Left cardiac atrium (tissue), 4 donors: ENCODE data around the gene ZNF429. TPM values are rescaled to one million over a fixed set of nuclear protein-coding genes. Genes with fewer than 3 reads are reported as not detected.
"Not testable (repeated sequence)": the region's sequence is repeated elsewhere in the genome, so short reads cannot be mapped to it uniquely, and the experiment has no call there.

Experiments used
- ATAC-seq, 2 donors: fragments of 200-7000 bp; cut with Tn5 transposase; one replicate each; pipeline ENCODE4 v1.9.1; 2020; ENCODE audit warnings: mild to moderate bottlenecking in 2 of 2, moderate library complexity in 2 of 2
- DNase-seq: peaks from one replicate; pipeline ENCODE4 v3.0.0-alpha.2; 2020
- intact Hi-C, 2 donors: fragments of 100-400 bp; cut with DNase I; formaldehyde crosslinking; loops; one replicate each; pipeline versions ENCODE4 v1.14.1 to v1.15.1; 2022 to 2023
- total RNA-seq, 2 donors: library from RNA; stranded (reverse); fragmentation: NEBNext Ultra II Directional; extraction: Animal tissue kit (Norgen Biotek cat#: 25700); gene quantifications; one replicate each; pipeline ENCODE4 v1.2.1, GENCODE V29; 2021
- donor health status: DM: no; HTN: yes; CAD: no.
- donor health status: DM: no; HTN: yes; CAD: no; lungs with severe emphysema.
- donor health status: DM: yes; HTN: yes; CAD: no.
- donor health status: Dilated cardiomyopathy.

Gene ZNF429
- total RNA-seq, 2 donors from 2014 or later: 6.2 to 8.7 TPM

DNA sequence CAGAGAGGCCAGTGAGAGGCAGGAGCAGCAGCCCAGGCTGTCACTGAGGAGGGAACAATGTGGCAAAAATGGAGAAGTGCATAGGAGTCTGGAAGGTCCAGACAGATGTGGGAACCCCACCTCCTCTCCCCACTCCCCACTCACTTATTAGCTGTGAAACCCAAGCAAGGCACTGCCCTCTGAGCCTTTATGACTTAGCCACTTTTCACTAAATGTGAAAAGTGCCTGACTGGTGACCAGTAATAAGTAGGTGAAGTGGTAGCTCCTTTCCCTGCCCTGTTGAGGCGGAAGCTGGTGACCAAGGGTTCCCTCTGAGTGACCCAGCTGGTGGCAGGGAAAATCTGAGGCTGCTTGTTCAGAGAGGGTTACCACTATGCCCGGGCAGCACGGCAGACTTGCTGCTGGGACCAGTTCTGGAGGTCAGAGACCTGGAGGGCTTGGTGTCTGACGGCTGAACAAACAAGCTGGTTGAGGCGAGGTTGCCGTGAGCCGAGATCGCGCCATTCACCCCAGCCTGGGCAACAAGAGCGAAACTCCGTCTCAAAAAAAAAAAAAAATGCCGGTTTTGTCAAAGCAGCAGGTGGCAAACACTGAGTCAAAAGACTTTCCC lies 80.0 kb downstream of the ZNF429 start:
- ATAC-seq (no peak), DNase-seq (no peak)
- intact Hi-C loops: no loop called here

DNA sequence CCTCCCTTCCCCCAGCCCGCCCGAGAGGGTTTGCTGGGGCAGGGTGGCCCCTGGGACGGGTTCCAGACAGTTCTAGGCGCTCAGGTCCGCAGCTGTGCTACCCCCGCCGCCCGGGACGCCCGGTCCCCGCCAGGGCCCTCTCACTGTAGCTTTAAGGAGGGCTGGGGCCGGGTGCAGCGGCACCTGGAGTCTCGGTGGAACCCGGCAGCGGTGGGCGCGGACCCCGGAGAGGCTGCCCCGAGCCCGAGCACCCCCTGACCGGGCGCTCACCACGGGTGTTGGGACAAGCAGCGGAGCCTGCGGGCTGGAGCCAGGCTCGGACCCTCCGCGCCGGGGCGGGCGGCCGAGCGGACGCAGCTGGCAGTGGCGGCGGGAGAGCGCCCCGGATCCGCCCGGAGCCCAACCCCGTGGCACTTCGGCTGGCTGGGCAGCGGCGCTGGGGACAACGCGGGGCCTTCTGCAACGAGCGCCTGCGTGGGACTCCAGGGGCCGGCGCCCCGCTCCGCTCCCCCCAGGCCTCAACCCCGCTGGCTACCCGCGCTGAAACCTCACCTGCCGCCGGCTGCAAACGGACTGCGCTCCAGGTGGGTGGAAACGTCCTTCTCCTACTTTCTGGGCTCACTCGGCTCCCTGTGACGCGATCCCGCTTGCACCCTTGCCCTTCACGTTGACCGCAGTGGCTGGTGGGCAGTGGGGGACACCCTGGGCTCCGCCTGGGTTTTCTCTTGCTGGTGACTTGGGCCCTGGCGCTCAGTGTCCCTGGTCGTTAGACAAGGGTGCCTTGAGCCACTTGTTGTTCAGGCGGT lies 81.1 kb downstream of the ZNF429 start:
- intact Hi-C loops: no loop called here
- ATAC-seq: peak; percentile 82 to 88
- no peak for DNase-seq

DNA sequence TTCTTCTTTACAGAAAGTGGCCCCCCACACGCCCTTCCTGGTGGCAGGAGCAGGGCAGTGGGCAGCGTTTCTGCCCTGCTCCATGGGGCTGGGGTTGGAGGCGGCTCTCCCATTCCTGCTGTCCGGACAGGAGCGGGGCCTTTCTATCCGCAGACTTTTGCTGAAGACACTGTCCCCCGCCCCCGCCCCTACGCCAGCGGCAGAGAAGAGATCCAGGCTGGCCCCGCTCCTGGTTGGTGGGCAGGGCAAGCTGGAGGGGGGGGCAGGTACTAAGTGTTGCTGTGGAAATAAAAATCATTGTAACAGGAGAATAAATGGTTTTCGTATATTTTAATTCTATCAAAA lies 81.7 kb downstream of the ZNF429 start:
- peak; percentile 53 to 62 for ATAC-seq
- no peak for DNase-seq
- intact Hi-C loops: no loop called here

DNA sequence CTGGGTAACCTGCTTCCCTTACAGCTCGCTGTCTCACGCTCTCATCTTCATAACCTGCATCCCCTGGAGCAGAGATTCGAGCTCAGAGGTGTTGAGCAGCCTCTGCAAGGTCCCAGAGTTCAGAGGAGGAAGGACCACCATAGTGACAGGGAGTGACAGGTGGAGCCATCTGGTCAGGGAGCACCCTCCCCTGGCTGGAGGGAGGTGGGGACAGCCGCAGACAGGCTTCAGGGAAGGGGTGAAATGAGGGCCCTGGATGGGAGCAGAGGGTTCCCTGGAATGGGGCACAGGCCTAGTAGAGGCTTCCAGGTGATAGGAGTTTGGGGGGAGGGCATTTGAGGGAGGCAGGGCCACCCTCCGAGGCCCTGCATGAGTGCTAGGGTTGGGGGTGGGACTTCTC lies 82.1 kb downstream of the ZNF429 start:
- ATAC-seq: no peak
- DNase-seq: no peak
- intact Hi-C loops: no loop called here

DNA sequence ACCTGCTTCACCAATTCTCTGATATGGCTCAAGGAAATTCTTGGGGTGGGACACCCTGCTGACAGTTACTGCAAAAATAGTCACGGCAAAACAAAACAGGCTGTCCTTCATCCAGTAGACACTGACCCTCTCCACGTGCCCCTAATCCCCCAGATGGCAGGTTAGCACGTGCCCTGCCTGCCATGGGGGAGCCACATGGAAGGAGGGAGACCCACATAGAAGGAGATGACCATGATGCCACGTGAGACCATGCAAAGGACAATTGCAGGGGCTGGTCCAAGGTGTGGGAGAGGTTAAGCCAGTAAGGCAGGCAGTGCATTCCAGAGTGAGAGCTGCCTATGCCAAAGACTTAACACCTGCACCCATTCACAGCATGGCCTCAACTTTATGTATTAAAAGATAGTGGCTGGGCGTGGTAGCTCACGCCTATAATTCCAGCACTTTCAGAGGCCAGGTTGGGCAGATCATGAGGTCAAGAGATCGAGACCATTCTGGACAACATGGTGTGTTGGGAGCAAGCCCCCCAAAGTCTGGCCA lies 82.7 kb downstream of the ZNF429 start:
- intact Hi-C loops: no loop called here
- DNase-seq (no peak), ATAC-seq (no peak)

DNA sequence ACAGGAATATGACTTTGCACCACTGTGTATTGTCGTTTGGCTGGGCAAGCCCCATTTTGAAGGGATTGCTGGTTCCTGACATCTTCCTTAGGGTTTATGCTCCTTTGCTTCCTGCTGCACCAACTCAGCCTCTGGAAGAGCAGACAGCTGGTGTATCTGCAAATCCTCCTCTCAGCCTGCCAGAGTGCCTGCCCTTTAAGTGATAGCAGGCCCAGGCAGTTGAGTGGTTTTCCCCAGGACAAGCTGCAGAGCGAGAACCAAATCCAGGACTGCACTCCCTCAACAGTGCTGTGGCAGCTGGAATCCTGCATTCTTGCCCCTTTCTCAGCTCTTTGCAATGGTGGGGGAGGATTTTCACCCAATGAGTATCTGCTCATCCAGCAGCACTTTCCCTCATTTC lies 85.5 kb downstream of the ZNF429 start:
- DNase-seq: no peak
- no peak for ATAC-seq
- intact Hi-C loops: no loop called here

DNA sequence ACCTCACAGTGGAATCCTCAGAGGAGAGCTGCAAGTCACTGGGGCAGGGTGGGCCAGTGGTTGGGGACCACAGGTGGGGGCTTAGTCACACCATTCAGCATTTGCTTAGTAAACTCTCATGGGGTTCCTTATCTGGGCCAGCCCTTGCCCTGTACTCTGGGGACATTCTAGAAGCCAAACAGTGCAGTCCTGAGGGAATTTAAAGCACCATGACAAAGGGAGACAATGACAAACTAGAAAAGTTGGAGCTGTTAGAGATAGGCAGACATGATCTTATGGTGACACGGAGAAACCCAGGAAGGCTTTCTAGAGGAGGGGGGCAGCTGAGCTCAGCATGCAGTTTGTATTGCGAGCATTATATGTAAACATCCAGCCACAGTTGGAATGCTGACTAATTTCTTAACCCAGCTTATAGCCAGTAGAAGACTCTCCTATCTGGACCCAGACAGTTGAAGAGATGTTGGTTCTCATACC lies 87.6 kb downstream of the ZNF429 start:
- DNase-seq (no peak), ATAC-seq (no peak)
- intact Hi-C loops: no loop called here

DNA sequence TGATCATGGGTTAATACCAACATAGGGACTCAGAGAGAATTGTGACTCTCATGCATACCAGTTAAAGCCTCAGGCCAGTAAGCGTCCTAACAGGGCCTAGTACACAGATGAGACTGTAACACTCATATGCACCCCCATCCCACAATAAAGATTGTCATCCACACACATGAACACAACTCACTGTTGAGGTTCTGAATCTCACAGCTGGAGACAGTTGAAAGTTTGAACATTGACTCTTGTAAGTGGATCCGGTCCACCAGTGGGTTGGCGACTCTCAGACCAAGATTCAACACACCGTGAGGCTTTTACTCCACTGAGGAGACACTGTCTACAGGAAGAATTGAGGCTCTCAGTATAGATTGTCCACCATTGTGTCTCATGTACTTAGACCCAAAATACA lies 88.1 kb downstream of the ZNF429 start:
- intact Hi-C loops: no loop called here
- ATAC-seq: no peak
- no peak for DNase-seq

DNA sequence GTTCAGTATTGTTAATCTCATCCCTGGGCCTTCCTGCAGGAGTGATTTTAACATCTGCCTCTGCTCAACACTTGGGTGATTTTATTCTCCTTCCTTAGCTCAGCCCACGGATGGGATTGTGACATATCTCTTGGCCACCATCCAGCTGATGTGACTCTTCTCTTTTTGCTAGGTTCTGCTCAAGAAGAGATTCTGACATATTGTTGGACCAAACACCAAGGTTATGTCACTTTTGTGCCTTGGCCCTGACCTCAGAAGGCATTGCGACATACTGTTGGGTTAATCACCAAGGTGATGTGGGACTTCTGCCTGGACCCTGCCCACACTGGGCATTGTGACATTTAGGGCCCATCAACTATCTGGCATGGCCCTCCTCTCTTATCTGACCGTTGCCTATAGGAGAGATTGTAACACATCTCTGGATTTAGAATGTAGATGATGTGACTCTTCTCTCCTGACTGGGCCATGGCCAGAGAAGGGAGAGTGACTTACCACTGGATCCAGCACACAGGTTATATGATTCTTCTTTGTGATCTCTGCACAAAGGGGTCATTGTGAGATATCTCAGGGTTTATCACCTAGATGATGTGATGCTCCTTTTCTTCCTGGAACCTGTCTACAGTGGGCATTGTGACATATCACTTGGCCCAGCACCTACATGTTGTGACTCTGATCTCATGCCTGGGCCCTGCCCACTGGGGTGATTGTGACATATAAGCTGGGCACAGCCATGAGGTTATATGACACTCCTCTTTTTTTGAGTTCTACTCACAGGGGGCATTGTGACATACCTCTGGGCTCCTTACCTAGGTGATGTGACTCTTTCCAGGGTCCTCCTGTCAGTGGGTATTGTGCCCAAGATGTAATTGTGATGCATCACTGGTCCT lies 88.8 kb downstream of the ZNF429 start:
- DNase-seq: no peak
- ATAC-seq: peak; percentile 35 to 53
- intact Hi-C loops: no loop called here

DNA sequence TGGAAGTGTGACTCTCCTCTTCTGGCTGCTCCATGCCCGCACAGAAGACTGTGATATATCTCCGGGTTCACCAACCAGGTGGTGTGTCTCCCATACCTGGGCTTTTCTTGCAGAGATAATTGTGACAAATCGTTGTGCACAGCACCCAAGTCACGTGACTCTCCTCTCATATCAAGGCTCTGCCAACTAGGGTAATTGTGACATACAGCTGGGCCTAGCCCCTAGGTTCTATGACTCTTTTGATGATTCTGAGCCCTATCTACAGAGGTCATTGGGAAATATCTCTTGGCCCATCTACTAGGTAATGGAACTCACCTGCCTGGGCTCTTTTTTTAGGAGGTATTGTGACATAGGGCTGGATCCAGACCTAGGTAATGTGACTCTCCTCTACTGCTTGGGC lies 89.8 kb downstream of the ZNF429 start:
- no peak for ATAC-seq
- intact Hi-C loops: no loop called here
- no peak for DNase-seq

DNA sequence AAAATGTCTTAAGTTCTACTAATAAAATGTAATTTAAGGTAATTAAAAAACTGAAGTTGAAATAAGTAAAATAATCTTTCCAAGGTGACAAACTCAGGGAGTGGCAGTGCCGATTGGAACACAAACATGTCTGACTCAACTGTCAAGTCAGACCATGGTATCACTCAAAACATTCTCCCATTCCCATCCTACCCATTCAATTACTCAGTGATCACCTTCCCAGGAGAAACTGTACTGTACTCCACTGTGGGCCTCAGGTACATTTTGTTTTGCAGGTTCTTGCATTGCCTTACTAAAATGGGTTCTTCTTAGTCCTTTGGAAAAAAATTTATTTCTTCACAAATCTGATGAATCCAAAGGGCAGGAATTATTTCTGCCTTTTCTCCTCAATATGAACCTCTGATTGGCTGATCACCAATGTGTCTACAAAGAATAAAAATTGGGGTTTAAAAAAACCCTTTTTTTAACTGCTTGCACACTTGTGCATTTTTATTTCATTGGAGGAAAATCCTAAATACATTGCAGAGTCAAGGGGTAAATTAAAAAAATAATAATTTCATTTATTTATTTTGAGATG lies 96.8 kb downstream of the ZNF429 start:
- ATAC-seq: no peak

DNA sequence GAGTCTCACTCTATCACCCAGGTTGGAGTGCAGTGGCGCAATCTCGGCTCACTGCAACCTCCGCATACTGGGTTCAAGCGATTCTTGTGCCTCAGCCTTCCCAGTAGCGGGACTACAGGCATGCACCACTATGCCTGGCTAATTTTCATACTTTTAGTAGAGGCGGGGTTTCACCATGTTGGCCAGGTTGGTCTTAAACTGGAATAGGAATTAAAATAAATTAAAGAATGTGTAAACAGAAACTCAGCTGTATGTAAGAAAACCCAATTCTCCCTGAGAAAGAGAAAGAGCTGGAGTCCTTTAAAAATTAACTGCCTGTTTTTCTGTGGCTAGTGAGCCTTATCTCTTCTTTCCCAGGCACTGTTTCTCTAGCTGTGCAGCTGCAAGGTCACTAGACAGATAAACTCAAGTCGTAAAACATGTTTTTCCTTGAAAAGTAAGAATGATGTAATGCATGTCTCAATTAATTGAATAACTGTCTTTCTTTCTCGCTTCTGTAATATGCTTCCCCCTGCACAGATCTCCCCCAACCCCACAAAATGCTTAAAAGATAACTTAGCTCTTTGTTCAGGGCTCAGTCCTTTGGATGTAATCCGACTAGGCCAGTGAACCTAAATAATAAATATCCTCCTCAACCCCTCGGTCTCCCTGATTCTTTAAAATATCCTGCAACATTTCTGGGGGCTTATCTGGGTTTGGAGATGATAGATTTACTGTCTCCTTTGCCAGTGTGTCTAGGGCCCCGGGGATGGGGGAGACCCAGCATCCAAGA lies 97.4 kb downstream of the ZNF429 start:
- peak in 1 of 2 donors; percentile 15 for ATAC-seq
- DNase-seq, intact Hi-C loops: not testable (repeated sequence)

More for the DNA sequence above, 96.8 kb downstream of the ZNF429 start:
- no peak for DNase-seq
- intact Hi-C loops: no loop called here

DNA sequence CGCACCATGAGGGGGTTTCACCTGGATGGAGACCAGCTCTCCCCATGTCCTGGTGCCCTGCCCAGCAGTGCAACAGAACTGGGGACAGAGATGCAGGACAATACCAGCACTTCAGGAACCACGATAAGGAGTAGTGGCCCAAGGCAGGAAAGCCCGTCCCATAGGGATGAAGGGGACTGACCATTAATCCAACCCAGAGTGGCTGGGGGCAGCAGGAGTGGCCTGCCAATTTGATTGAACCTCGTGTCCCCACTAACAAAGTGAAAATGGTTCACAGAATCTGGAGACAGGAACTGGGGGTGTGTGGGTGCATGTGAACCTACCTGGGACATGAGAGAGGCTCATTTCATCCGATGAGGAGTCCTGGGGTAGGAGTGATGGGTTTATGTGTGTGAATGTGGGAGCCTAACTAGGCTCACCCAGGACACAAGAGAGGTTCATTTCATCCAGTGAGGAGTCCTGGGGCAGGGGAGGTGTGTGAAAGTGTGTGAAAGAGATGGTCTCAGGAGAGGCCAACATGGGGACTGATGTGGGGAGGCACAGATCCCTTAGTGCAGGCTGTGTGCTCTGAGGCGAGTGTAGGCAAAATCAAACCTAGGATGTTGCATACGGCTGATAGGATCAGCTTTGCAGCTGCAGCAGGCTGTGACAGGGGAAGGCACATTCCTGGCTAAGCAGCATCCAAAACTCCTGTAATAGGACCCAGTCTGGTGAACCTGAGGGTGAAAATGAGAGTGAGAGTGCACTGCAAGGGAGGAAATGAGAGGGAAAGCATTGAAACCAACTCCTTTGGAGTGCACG lies 98.2 kb downstream of the ZNF429 start:
- DNase-seq (no peak), ATAC-seq (peak; percentile 27 to 59)
- intact Hi-C loops: no loop called here

DNA sequence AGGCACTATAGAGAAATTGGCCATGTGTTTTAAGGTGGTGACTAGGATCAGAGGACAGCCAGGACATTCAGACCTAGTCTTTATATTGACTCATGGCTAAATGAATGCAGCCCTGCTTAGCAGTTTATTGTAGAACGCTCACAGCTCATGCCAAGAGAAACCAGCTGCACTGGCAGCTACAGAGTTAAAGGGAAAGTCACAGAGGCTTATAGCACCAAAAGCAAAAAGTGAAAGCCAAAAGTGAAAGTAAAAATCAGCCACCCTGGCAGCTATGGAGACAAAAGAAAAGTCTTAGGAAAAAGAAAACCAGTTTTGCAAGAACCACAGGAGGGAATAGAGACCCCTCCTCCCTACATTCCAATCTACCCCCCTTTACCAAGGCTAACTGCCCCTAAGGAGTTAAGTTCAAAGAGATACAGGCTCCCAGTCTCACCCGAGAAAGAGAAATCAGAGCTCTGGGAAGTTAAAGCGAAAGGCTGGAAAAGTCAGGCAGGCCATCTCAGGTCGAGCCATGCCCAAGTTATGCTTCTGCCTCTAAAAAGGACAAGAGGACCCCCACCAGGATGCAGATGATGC lies 99.0 kb downstream of the ZNF429 start:
- DNase-seq (no peak), ATAC-seq (peak; percentile 62 to 67)
- intact Hi-C loops: no loop called here
